GM18498 (cell line): Measurements from ENCODE around the gene LIPC.
A peak's percentile ranks its signal among the peaks of the same experiment; 100 is the strongest.

ENCODE experiments used
- ATAC-seq: cut with Tn5 transposase; IDR thresholded peaks from one replicate; pipeline ENCODE4 v1.9.1; 2021; ENCODE audit warnings: mild to moderate bottlenecking, moderate library complexity; ENCODE audit not compliant: unreplicated experiment

LIPC gene

DNA sequence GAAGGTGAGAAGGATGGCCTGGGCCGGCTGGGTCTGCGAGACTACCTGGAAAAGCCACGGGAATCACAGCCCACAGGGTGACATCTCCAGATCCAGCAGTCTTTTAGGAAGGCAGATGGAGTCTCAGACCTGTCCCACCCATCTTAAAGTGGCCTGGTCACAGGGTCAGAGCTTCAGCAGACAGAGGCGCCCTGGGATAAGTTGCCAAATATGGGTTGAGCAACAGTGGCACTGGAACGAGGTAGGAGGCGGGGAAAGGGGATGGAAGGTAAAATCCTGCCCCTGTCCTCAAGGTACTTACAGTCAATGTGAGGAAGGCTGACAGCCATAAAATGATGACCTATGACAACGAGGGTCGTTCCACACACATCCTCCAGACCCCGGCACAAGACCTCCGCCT lies 80.7 kb downstream of the LIPC start:
- no peak for ATAC-seq

DNA sequence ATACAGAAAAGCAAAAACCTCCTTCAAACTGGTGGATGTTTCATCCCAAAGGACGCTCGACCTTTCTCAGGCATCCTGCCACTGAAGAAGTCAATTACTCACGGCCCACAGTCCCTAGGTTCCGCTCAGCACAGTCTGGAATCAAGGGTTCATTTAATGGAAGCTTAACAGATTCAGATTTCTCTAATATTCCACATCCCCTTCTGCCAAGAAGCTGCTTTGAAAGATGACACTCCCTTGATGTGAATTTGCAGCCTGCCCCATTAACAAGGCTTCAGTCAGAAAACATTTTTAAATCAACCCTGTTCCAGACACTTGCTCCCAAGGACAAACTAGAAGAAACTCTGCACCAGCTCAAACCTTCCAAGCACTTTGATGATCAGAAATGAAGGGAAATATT lies 81.2 kb downstream of the LIPC start:
- ATAC-seq: no peak

DNA sequence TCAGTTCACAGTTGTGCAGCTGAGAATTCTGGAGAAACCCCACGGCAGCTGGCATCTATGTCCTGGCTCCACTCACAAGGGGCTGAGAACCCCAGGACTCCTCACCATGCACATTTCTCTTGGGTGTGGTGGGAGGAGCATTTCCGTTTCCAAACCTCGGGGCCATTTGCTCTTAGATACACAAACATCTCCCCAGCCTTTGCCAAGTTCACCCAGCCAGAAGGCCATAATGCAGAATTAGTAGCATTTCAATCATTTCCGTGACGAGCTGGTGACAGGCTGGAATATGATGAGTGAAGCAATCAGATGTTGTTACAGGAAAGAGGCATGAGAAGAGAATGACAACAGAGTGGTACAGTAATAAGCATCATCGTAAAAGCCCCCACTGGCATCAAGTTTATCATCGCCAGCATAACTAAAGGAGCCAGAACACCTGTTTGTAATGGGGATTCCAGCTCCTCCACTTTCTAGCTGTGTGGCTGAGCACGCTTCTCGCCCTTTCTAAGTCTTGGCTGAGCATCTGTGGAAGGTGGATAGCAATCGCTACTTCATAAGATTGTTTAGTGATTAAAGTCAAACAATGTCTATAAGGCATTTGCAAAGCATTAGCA lies 82.0 kb downstream of the LIPC start:
- no peak for ATAC-seq

DNA sequence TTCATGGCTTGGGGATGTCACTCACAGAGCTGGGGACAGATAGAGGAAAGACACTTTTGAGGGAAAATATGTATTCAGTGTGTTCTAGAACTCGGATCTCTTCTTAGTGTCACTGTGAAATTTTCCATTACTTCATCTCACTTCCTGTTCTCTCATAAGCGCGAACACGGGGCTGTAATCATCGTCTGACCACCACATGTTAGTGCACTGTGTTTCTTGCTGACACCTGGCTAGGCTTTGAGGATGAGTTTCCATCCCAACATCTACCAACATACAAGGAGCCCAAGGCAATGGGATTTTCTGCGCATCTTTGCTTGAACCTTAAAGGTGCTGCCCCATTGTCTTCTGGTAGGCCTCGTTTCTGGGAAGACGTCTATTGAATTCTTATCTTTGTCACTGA lies 84.0 kb downstream of the LIPC start:
- ATAC-seq: no peak

DNA sequence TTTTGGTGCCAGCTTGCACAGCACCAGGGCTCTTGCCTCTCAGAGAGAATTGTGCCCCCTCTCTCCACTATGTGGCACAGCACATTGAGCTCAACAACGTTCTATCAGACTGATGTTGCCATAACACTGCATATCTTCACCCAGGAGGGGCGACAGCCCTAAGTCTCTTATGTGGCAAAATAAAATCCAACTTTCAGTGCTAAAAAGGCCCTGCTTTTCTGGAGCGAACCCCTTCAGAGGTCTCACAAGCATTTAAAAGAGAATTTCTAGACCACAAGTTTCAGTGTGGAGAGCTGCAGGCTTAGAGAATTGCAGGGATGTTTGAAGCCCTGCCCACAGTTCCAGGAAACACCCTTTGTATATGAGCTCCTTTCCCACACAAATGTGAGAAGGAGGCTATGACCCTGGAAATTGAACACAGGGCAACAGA lies 85.5 kb downstream of the LIPC start:
- ATAC-seq: no peak

DNA sequence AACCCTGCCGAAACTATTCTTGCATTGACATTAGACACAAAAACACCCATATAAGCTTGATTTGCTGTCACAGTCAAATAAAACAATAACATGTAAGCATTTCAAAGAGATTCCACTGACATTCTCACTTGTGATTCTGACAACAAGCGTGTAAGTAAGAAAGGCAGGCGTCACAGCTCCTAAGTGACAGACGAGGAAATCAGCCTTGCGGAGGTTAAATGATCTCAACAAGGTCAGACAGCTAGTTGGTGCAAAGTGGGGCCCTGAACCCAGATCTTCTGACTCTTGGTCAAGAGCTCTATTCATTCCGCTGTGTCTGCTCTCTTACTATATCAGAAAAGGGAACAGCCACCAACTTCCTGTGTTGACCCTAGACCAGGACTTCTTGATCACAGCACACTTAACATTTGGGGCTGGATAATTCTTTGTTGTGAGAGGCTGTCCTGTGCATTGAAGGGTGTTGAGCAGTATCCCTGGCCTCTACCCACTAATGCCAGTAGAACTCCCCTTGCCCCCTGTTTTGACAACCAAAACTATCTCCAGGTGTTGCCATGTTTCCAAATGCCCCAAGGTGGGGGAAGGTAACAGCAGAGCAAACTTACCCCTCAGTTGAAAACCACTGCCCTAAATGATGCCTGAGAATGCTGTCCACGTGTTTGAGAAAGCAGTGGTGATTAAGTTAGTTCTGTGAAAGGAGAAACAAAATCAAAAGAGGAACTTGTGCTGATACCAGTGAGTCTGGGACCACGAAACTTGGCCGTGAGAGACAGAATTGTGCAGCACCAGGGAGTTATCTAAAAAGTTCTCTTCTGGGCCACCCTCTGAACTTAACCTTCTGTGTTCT lies 86.1 kb downstream of the LIPC start:
- peak; percentile 79 for ATAC-seq

DNA sequence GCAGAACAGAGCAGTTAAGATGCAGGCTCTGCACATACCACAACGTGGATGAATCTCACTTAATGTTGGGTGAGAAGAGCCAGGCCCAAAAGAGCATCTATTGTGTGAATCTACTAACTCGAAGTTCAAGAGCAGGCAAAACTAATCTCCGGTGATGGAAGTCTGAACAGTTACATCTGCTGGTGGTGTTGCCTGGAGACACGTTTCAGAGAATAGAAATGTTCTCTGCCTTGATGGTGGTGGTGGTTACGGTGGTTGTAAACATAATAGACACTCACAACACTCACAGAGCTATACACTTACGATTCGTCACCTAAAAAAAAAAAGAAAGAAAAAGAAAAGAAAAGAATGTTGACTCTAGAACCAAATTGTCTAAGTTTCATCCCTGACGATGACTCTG lies 86.8 kb downstream of the LIPC start:
- peak; percentile 28 for ATAC-seq

DNA sequence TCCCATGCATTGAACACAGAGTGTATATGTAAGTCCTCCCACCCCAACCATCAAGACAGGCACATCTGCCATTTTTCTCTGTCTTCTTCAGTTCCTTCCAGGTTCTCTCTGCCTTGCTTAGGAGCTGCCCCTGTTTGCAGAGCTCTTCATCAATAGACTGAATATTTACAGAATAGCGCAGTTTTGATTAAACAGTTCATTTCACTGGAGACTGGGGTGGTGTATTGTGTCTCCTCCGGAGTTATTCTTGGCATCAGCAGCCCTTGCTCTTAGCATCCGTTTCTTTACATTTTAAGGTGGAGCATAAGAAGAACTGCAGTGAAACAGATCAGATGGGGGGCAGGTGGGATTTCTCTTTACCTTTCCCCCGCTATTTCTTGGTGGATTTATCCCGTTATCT lies 87.7 kb downstream of the LIPC start:
- no peak for ATAC-seq

DNA sequence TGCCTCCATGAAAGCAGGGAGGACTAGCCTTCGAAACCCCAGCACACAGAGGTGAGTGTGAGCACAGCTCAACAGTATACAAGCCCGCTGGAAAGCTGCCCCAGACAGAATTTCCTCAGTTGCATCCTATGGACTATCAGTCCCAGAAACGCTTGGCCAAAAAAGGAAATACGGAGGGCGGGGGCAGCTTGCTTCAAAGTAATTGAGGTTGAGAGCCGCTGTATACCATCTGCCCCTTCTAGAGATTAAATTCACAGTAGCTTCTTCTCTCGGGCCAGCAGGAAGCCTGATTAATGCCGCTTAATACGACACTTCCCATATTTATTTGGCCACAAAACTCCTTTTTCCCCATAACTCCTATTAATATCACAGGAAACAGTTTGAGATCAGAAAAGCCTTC lies 88.7 kb downstream of the LIPC start:
- ATAC-seq: no peak

DNA sequence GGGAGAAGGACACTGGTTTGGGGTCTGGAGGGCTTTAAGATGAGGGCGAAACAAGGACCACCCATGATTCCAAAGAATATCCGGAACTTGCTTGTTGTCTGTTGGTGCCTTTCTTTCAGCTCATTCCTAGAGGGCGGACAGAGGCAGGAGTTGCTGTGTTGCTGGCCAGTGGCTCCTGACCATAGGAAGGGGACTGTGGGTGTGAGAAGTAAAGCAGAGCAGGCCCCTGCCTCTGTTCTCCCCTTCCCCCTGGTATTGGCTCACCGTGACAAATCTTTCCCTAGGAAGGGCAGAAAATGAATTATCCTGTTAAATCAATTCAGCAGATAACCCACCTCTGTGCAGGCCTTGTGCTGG lies 89.1 kb downstream of the LIPC start:
- ATAC-seq: no peak

DNA sequence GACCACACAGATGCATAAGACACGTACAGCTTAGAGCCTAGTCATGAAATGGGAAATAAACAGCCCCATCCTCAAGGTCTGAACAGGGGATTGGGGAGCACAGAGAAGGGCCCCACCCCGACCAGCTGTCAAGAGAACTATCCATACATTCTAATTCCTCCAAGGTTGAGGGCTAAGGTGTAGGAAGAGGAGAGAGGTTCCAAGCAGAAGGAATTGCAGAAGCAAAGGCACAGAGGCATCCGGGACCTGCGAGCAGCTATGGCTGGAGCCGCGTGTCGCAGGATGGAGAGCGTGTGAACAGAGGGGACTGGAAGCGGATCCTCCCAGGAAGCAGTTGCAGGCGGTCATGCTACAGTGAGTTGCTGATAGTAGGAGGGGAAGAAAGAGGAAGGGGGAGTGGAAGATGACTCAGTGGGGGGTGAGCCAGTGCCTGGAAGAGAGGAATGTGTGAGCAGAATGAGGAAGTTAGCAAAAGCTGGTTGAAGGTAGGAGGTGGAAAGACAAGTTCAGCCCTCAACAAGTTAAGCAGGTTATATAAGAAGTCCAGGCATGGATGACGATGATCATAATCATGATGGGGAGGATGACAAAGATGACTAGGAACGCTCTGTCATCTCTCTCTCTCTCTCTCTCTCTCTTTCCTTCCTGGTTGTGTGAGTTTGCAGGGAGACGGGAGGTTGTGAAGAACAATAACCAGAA lies 89.7 kb downstream of the LIPC start:
- ATAC-seq: no peak

DNA sequence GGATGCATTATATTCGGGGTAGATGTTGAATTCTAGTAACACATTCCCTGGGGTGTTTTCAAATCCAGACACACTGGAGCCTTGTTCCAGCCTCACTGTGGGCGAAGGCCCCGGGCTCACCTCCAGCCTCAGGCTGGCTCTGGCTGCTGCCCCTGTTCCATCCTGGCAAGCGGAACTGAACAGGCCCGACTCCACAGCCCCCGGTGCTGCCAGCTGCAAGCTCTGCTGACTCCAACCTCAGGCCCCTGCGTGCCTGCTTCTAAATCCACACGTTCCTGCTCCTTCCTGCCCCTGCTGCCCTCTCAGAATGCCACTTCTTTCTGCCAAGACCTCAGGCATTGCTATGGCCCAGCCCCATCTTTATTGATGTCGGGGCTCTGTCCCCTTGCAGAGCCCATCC lies 90.6 kb downstream of the LIPC start:
- no peak for ATAC-seq

DNA sequence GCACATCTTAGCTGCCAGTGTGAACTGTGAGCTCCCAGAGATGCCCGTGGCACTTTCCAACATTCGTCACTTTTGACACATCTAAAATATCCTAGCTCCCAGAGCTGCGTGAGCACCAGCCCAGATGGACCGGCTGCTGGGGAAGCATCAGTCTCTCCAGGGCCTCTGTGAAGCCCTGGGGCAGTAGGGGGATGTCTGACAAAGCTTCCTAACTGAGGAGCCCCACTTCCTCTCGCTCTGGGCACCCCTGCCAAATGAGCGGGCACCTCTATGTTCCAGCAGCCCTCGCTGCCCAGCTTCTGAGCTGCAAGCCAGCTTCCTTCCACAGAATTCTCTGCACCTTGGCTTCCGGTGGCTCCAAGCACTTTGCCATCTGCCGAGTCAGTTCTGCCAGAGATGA lies 91.1 kb downstream of the LIPC start:
- ATAC-seq: no peak

DNA sequence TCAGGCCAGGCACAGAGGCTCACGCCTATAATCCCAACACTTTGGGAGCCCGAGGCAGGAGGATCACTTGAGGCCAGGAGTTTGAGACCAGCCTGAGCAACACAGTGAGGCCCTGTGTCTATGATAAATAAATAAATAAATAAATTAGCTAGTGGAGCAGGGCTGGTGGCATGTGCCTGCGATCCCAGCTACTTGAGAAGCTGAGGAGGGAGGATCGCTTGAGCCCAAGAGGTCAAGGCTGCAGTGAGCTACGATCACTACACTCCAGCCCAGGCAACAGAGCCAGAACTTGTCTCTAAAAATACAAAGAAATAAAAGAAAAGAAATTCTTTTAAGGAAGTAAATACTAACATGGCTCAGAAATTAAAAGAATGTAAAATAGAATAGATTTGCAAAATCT lies 91.8 kb downstream of the LIPC start:
- ATAC-seq: no peak

DNA sequence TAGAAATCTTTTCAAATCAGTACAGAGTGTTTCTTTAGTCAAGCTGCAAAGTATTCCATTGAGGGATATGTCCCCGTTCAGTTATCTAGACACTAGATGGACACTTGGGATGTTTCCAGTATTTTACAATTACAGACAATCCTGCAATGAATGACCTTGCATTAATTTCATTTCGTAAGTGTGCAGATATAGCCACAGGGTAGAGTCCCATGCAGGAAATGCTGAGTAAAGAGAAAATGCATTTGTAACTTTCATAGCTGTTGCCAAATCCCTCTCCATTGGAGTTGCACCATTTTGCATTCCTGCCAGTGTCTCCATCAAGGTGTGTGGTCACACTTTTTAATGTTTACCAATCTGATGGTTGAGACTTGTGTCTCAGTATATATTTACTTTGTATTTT lies 92.5 kb downstream of the LIPC start:
- ATAC-seq: no peak

DNA sequence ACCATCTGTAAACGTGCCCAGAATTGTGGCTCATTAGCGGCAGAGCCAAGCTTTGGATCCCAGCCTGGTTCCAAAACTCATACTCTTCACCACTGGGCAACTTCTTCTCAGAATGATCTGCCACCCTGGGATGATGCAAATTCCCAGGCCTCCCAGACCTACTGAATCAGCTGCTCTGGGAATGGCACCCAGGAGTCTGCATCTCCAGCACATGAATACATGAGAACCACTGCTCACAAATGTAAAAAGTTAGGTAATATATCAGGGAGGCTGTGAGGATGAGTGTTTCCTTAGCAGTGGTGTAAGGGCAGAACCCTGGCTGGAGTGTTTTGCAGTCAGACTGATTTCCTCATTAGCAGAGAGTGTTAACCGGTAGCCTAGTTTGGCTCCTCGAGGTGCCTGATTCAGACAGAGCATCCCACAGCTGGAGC lies 94.2 kb downstream of the LIPC start:
- no peak for ATAC-seq

DNA sequence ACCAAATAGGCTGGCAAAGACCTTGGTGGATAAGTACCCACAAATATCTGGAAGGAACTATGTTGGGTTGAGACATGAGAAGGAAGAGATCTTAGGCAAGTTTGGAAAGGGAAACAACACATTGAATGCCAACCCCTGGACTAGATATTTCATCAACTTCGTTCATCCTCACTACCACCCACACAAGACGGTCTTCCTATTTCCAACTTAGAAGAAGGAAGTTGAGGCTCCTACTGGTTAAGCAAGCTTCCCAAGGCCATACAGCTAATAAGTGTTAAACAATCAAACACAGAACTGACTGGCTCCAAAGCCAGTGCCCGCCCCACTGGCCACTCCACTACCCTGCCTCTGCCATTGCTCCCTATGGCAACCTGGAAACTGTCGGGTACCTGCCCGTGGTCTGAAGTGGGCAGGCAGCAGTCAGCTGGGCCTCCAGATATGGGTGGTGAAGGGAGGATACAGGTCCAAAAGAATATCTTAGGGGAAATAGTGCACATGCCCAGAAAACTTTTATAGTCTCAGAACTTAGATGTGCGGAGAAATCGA lies 94.9 kb downstream of the LIPC start:
- no peak for ATAC-seq

DNA sequence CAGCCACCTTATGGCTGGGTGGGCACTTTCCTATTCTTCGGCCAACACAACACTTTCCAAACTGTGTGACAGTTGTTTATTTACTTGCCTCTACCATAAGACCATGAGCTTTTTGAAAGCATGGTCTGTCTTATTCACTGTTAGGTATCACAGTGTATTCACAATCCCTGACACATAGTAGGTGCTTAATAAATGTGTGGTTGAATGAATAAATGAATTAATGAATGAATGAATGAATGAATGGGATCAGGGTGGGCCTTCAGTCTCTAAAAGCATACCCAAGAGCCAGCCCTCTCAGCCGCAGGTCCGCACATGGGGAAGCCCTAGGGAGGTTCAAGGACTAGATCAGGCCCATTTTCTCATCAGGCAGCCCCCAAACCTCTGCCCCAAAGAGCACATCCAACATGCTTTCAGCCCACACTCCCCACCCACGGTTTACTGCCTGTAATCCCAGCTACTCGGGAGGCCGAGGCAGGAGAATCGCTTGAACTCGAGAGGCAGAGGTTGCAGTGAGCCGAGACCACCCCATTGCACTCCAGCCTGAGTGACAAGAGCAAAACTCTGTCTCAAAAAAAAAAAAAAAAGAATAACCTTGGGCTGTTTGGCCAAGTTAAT lies 95.9 kb downstream of the LIPC start:
- ATAC-seq: no peak

DNA sequence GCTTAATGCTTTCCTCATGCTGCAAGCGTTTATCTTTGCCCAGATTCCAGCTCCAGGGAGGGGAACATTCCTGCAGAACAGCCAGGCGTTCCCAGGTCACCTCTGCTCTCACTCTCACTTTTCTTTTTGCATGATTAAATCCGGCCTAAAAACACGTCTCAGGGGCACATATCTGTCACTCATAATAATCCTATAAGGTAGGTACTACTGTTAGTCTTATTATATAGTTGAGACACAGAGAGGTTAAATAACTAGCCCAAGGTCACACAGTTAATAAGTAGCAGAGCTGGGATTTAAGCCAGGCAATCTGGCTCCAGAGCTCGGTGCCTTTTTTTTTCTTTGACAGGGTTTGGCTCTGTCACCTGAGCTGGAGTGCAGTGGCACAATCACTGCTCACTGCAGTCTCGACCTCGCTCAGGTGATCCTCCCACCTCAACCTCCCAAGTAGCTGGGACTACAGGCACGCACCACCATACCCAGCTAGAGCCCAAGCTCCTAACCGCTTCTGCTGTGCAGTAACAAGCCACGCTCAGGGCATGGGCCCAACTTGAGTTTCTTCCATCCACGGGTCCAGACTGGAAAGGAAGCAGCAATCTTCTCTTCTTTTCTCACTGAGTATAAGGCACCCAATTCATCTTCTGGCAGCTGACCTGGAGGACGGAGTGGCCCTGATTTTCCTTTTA lies 96.5 kb downstream of the LIPC start:
- no peak for ATAC-seq

DNA sequence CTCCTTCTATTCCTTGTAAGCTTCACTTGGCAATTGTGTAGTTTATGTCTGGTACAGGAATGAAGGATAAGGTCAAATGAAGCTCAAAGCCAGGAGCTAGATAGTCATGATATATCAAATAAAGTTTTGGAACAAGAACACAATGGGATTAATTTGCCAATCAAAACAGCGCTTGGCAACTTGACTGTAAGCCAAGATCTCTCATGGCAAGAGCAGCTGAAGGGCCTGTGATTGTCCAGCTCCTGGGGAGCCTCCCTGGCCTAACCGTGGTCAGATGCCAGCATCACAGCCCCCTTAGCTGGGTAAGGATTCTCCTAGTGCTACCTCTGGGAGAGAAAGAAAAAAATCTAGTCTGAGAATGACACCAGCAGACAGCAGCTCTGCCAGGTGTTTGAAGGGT lies 97.2 kb downstream of the LIPC start:
- no peak for ATAC-seq

DNA sequence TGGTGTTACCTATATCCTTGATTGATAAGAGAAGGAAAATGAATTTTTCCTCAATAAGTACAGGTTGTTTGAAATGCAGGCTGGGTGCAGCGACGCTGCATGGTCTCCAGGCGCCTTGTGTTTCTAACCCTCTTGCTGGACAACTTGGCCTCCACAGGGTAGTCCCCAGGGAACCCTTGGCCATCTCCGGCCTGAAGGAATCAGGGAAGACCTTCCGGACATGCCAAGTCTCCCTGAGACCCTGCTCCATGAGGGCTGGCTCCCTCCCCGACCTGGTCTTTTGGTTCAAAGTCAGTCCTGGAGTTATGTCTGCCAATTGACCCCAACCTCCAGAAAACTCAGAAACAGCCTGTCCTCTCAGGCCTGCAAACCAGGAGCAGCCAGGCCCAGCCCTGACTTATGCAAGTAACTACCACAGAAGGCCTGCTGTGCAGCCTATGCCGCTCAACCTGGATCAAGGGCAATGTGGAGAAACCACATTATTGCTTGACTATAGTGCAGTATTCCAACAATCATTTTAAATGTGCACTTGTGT lies 98.3 kb downstream of the LIPC start:
- ATAC-seq: no peak
